GM18868 (cell line): Measurements from ENCODE around the gene NBPF8.
"Not testable (repeated sequence)": the region's sequence is repeated elsewhere in the genome, so short reads cannot be mapped to it uniquely, and the experiment has no call there.

Experiments used
- ATAC-seq: cut with Tn5 transposase; IDR thresholded peaks from one replicate; pipeline ENCODE4 v1.9.1; 2021; ENCODE audit warnings: mild to moderate bottlenecking, moderate library complexity; ENCODE audit not compliant: unreplicated experiment

The NBPF8 gene

GRCh38 chr1:120414911-120415480 is at the start of gene NBPF8:
Gene NBPF8, plus strand, starts transcription at chr1:120415035. Its CDS starts 21,488 bp downstream, at chr1:120436523.
- peak; percentile 99 for ATAC-seq

GRCh38 chr1:120367709-120368108 is 47.1 kb upstream of the NBPF8 start:
- not testable (repeated sequence) for ATAC-seq

GRCh38 chr1:120386651-120387050 is 28.2 kb upstream of the NBPF8 start:
- ATAC-seq, result not testable (repeated sequence)

- not testable (repeated sequence) for ATAC-seq
Observed at GRCh38 chr1:120388597-120389126, 26.2 kb upstream of the NBPF8 start.

GRCh38 chr1:120391365-120391764 is 23.5 kb upstream of the NBPF8 start:
- ATAC-seq, result not testable (repeated sequence)

GRCh38 chr1:120393316-120394232 is 21.3 kb upstream of the NBPF8 start:
- ATAC-seq, result not testable (repeated sequence)

- ATAC-seq, result not testable (repeated sequence)
Observed at GRCh38 chr1:120405348-120405747, 9.5 kb upstream of the NBPF8 start.

GRCh38 chr1:120414451-120414850 is 384 bp upstream of the NBPF8 start:
- peak; percentile 15 for ATAC-seq

GRCh38 chr1:120415492-120415961 is 692 bp downstream of the NBPF8 start:
- ATAC-seq, result peak; percentile 42

- ATAC-seq, result not testable (repeated sequence)
Observed at GRCh38 chr1:120425063-120425462, 10.2 kb downstream of the NBPF8 start.

- ATAC-seq, result not testable (repeated sequence)
Observed at GRCh38 chr1:120431626-120432025, 16.8 kb downstream of the NBPF8 start.

- ATAC-seq, result not testable (repeated sequence)
Observed at GRCh38 chr1:120433831-120434230, 19.0 kb downstream of the NBPF8 start.

GRCh38 chr1:120449124-120449523 is 34.3 kb downstream of the NBPF8 start:
- not testable (repeated sequence) for ATAC-seq
